HepG2 (cell line): Measurements from ENCODE around the gene EPHA2. TPM values are rescaled to one million over a fixed set of nuclear protein-coding genes. Genes with fewer than 3 reads are reported as not detected.

Source experiments
- BRF2 ChIP-seq: sonication (generic); formaldehyde crosslinking; IDR thresholded peaks from 2 replicates; pipeline ENCODE4 v1.8.1; 2022; ENCODE audit warnings: mild to moderate bottlenecking, missing genetic modification reagents
- DBP ChIP-seq: sonication (generic); formaldehyde crosslinking; IDR thresholded peaks from 2 replicates; pipeline ENCODE4 v1.4.0; 2020; ENCODE audit warnings: missing genetic modification reagents; ENCODE audit errors: not compliant biosample characterization
- GMEB2 ChIP-seq: IDR thresholded peaks from 2 replicates; pipeline ENCODE4 v1.6.1; 2016; ENCODE audit warnings: missing biosample characterization, missing genetic modification reagents, low read depth
- NFATC3 ChIP-seq: sonication (generic); formaldehyde crosslinking; IDR thresholded peaks from 2 replicates; pipeline ENCODE4 v1.5.1; 2020; ENCODE audit warnings: mild to moderate bottlenecking, missing genetic modification reagents
- NFKB2 ChIP-seq: sonication (generic); formaldehyde crosslinking; IDR thresholded peaks from 2 replicates; pipeline ENCODE4 v1.4.0; 2020; ENCODE audit warnings: missing genetic modification reagents, borderline replicate concordance
- REXO4 ChIP-seq: sonication (generic); formaldehyde crosslinking; IDR thresholded peaks from 2 replicates; pipeline ENCODE4 v1.8.0; 2022; ENCODE audit warnings: missing genetic modification reagents, mild to moderate bottlenecking, borderline replicate concordance
- SMC3 ChIP-seq: IDR thresholded peaks from 2 replicates; pipeline ENCODE4 v1.6.1; 2011; ENCODE audit warnings: low read length, improper control_type of control experiment
- UBTF ChIP-seq: sonication (generic); formaldehyde crosslinking; IDR thresholded peaks from 2 replicates; pipeline ENCODE4 v1.4.0; 2020; ENCODE audit warnings: mild to moderate bottlenecking, missing genetic modification reagents
- YEATS4 ChIP-seq: sonication (generic); formaldehyde crosslinking; IDR thresholded peaks from 2 replicates; pipeline ENCODE4 v1.4.0; 2020; ENCODE audit warnings: missing genetic modification reagents, borderline replicate concordance
- ZBTB7A ChIP-seq: sonication (generic); formaldehyde crosslinking; IDR thresholded peaks from 2 replicates; pipeline ENCODE4 v1.8.0; 2022; ENCODE audit warnings: mild to moderate bottlenecking, missing genetic modification reagents
- ZGPAT ChIP-seq: IDR thresholded peaks from 2 replicates; pipeline ENCODE4 v1.6.1; 2016; ENCODE audit warnings: mild to moderate bottlenecking
- ZNF383 ChIP-seq: sonication (generic); formaldehyde crosslinking; IDR thresholded peaks from 2 replicates; pipeline ENCODE4 v1.4.0; 2020; ENCODE audit warnings: missing genetic modification reagents, mild to moderate bottlenecking, borderline replicate concordance
- ZNF512 ChIP-seq: sonication (generic); formaldehyde crosslinking; IDR thresholded peaks from 2 replicates; pipeline ENCODE4 v1.4.0; 2020; ENCODE audit warnings: mild to moderate bottlenecking, missing genetic modification reagents
- ZNF557 ChIP-seq: sonication (generic); formaldehyde crosslinking; IDR thresholded peaks from 2 replicates; pipeline ENCODE4 v1.4.0; 2020; ENCODE audit warnings: missing genetic modification reagents
- ZNF577 ChIP-seq: sonication (generic); formaldehyde crosslinking; IDR thresholded peaks from 2 replicates; pipeline ENCODE4 v1.4.0; 2020; ENCODE audit warnings: mild to moderate bottlenecking, low read depth, missing genetic modification reagents, borderline replicate concordance
- ZNF652 ChIP-seq: IDR thresholded peaks from 2 replicates; pipeline ENCODE4 v1.6.1; 2016; ENCODE audit warnings: low read depth, borderline replicate concordance
- ZNF720 ChIP-seq: sonication (generic); formaldehyde crosslinking; IDR thresholded peaks from 2 replicates; pipeline ENCODE4 v1.4.0; 2020; ENCODE audit warnings: missing genetic modification reagents
- polyA plus RNA-seq, 8 experiments: library from polyadenylated mRNA; depleted of rRNA in 3 of 8; stranded (reverse) in 7 of 8; unstranded in 1 of 8; fragments of >200 nt; fragmentation: Illumina TruSeq in 4 of 8; extraction: Trizol in 4 of 8; gene quantifications; 2 replicates each; pipeline versions ENCODE4 v1.2.1 to v1.2.3, GENCODE V29; 2011 to 2016; ENCODE audit warnings: low read depth in 4 of 8, missing spikeins in 1 of 8, mixed read lengths in 1 of 8; ENCODE audit not compliant: insufficient read depth in 1 of 8
- total RNA-seq, 5 experiments: library from RNA; depleted of rRNA; stranded (reverse); fragments of >200 nt; fragmentation: Illumina TruSeq; extraction: Trizol; gene quantifications; 2 replicates each; pipeline ENCODE4 v1.2.3, GENCODE V29; 2016; ENCODE audit warnings: low read depth in 1 of 5

EPHA2 gene
- total and polyA plus RNA-seq, 2 of the 13 experiments (the other 11 are each of a cell fraction or from before 2014, with no cell fraction given), result 33.6 to 53.6 TPM

- TF ChIP-seq ZNF512 (CRISPR knock-in tag) (no peak), ZNF557 (CRISPR knock-in tag) (no peak), ZNF577 (CRISPR knock-in tag) (no peak), ZGPAT (peak; percentile 92), ZNF720 (CRISPR knock-in tag) (no peak), ZNF383 (CRISPR knock-in tag) (peak; percentile 84; the same call in 1 of the 2 replicates), YEATS4 (peak; percentile 4; the same call in 1 of the 2 replicates), NFATC3 (CRISPR knock-in tag) (no peak), REXO4 (CRISPR knock-in tag) (no peak), NFKB2 (no peak), SMC3 (no peak), DBP (CRISPR knock-in tag) (no peak), BRF2 (CRISPR knock-in tag) (0 out of 2 replicates have a peak, but pooled peaks have one; percentile 28), ZBTB7A (CRISPR knock-in tag) (0 out of 2 replicates have a peak, but pooled peaks have one; percentile 32), GMEB2 (CRISPR knock-in tag) (no peak), UBTF (CRISPR knock-in tag) (0 out of 2 replicates have a peak, but pooled peaks have one; percentile 29), ZNF652 (no peak; the same call in 1 of the 2 replicates)
Measured at GRCh38 chr1:16178596-16179497, 23.0 kb upstream of the EPHA2 start (continued).
